CD4-positive, alpha-beta T cell treated with Interleukin-17A for 1 hour (primary cell): Measurements from ENCODE around the gene PABPC5.

ENCODE experiments used
- DNase-seq: peaks from one replicate; pipeline ENCODE4 v3.0.0-alpha.2; 2020

Gene PABPC5

GRCh38 chrX:91434351-91435168, at the start of gene PABPC5:
TSS of gene PABPC5 (plus strand) at chrX:91434839. CDS start at chrX:91435578, 739 bp downstream.
- DNase-seq = no peak

DNA sequence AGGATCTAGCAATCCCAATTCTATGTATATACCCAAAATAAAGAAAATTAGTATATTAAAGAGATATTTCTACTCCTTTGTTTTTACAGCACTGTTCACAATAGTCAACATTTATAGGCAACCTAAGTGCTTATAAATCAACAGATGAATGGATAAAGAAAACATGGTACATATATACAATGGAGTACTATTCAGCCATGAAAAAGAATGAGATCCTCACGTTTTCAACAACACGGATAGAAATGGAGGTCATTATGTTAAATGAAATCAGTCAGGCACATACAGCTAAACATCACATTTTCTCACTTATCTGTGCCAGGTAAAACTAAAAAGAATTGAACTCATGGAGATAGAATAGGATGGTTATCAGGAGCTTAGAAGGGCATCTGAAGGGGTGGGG, 45.6 kb upstream of the PABPC5 start:
- DNase-seq = no peak

DNA sequence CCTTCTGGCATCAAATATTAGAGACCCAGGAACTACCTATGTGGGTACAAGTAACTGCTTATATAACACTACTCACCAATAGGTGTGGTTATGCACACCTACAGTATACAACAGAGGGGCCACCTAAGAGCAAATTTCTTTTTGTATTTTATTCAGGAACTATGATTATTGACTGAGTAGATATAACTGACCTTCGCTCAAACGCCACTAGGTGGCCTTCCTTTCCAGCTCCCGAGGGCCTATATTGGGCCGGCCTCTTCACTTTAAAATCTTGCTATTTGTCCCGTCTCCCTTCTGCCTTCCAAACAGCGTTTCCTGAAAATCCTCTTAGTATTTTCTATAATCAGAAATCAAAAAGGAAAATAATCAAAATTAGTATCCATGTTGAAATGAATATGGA, 19.9 kb upstream of the PABPC5 start:
- no peak for DNase-seq

DNA sequence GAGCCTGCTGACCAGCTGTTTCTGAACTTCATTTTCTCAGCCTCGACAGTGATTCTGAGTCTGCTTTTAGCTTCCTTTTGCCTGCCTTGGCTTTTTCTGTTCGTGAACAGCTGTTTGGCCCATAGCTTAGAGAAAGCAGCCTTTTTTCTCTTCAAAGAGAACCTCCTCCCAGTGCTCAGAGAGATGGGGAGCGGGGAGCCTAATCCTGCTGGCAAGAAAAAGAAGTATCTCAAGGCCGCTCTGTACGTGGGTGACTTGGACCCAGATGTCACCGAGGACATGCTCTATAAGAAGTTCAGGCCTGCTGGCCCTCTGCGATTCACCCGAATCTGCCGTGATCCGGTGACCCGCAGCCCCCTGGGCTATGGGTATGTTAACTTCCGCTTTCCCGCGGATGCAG, 756 bp downstream of the PABPC5 start:
- DNase-seq = no peak
